ENCODE results near the gene INSM2. TPM values are rescaled to one million over a fixed set of nuclear protein-coding genes. Genes with fewer than 3 reads are reported as not detected.

INSM2 gene
- total RNA-seq, 1 experiment from 2014 or later = not detected

GRCh38 chr14:35553808-35554207, 19.8 kb downstream of the INSM2 start:
- intact Hi-C loops (cut with micrococcal nuclease) = no loop called here
- Histone ChIP-seq H3K4me1 (ENCODE audit: control insufficient read depth in 1 of 2, insufficient read depth in 2 of 2, low read length in 2 of 2) (no peaks in the 10 kb centered on the region), H2AFZ (ENCODE audit: low read depth, low read length, poor library complexity, severe bottlenecking) (no peak overlapping the region), H4K20me1 (ENCODE audit: insufficient read depth) (no peaks in the 10 kb centered on the region), H3K9ac (ENCODE audit: low read length) (no peak overlapping the region), H3K4me3 (replicated peaks in 1 of 2; ENCODE audit: low read depth in 1 of 2, low read length in 2 of 2) (no peak overlapping the region), H3K79me2 (ENCODE audit: insufficient read depth, low read length) (no peaks in the 10 kb centered on the region), H3K9me3 (ENCODE audit: control insufficient read depth in 1 of 2, insufficient read depth in 1 of 2, low read depth in 1 of 2, low read length in 2 of 2) (no peaks in the 10 kb centered on the region), H3K36me3 (ENCODE audit: control insufficient read depth in 1 of 2, insufficient read depth in 2 of 2, low read length in 2 of 2) (no peaks in the 10 kb centered on the region), H3K4me2 (ENCODE audit: low read length) (no peak overlapping the region), H3K9me2 (ENCODE audit: insufficient read depth) (0 out of 2 replicates have a peak, but pooled peaks cover 4% of the 10 kb centered on the region), H3K27me3 (ENCODE audit: insufficient read depth, low read length) (no peaks in the 10 kb centered on the region), H3K27ac (ENCODE audit: low read depth, low read length) (no peak overlapping the region)
- CTCF ChIA-PET = no interaction called here
- BruUV-seq (replicated peaks) = no TSS peak
- DNase-seq (ENCODE audit: low read depth, low spot score) (no peak), ATAC-seq (no peak)
- TF ChIP-seq POLR2AphosphoS5 (IDR thresholded peaks at IDR 0.05; ENCODE audit: low read depth, low read length) (no peak), EZH2phosphoT487 (IDR thresholded peaks at IDR 0.05; ENCODE audit: borderline replicate concordance) (no peak), SRF (IDR thresholded peaks at IDR 0.05; ENCODE audit: low read depth) (no peak), EGR1 (IDR thresholded peaks at IDR 0.05; ENCODE audit: low read depth) (no peak), ZNF274 (IDR thresholded peaks at IDR 0.05; ENCODE audit: low read depth, low read length) (no peak), SP1 (IDR thresholded peaks at IDR 0.05; ENCODE audit: low read depth) (no peak), ATF3 (IDR thresholded peaks at IDR 0.05) (no peak), MAX (IDR thresholded peaks at IDR 0.05) (no peak), RAD21 (IDR thresholded peaks at IDR 0.05; ENCODE audit: low read depth) (no peak), ZBTB33 (IDR thresholded peaks at IDR 0.05; ENCODE audit: extremely low read depth, insufficient replicate concordance, low read length) (no peak), SIN3A (IDR thresholded peaks at IDR 0.05; ENCODE audit: low read depth) (no peak), CBX3 (IDR thresholded peaks at IDR 0.05; ENCODE audit: low read depth) (no peak), TCF7L2 (IDR thresholded peaks at IDR 0.05; ENCODE audit: borderline replicate concordance, extremely low read depth, insufficient read depth, insufficient read length) (no peak), CEBPB (IDR thresholded peaks at IDR 0.05; ENCODE audit: low read depth) (no peak), POLR2A (IDR thresholded peaks at IDR 0.05; ENCODE audit: borderline replicate concordance, extremely low read depth, insufficient read depth, insufficient read length) (no peak), JUND (IDR thresholded peaks at IDR 0.05) (no peak)
- TF ChIP-seq, protein P1, sequence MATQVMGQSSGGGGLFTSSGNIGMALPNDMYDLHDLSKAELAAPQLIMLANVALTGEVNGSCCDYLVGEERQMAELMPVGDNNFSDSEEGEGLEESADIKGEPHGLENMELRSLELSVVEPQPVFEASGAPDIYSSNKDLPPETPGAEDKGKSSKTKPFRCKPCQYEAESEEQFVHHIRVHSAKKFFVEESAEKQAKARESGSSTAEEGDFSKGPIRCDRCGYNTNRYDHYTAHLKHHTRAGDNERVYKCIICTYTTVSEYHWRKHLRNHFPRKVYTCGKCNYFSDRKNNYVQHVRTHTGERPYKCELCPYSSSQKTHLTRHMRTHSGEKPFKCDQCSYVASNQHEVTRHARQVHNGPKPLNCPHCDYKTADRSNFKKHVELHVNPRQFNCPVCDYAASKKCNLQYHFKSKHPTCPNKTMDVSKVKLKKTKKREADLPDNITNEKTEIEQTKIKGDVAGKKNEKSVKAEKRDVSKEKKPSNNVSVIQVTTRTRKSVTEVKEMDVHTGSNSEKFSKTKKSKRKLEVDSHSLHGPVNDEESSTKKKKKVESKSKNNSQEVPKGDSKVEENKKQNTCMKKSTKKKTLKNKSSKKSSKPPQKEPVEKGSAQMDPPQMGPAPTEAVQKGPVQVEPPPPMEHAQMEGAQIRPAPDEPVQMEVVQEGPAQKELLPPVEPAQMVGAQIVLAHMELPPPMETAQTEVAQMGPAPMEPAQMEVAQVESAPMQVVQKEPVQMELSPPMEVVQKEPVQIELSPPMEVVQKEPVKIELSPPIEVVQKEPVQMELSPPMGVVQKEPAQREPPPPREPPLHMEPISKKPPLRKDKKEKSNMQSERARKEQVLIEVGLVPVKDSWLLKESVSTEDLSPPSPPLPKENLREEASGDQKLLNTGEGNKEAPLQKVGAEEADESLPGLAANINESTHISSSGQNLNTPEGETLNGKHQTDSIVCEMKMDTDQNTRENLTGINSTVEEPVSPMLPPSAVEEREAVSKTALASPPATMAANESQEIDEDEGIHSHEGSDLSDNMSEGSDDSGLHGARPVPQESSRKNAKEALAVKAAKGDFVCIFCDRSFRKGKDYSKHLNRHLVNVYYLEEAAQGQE (IDR thresholded peaks at IDR 0.05; ENCODE audit: low read depth) = no peak
- TF ChIP-seq, protein P2, sequence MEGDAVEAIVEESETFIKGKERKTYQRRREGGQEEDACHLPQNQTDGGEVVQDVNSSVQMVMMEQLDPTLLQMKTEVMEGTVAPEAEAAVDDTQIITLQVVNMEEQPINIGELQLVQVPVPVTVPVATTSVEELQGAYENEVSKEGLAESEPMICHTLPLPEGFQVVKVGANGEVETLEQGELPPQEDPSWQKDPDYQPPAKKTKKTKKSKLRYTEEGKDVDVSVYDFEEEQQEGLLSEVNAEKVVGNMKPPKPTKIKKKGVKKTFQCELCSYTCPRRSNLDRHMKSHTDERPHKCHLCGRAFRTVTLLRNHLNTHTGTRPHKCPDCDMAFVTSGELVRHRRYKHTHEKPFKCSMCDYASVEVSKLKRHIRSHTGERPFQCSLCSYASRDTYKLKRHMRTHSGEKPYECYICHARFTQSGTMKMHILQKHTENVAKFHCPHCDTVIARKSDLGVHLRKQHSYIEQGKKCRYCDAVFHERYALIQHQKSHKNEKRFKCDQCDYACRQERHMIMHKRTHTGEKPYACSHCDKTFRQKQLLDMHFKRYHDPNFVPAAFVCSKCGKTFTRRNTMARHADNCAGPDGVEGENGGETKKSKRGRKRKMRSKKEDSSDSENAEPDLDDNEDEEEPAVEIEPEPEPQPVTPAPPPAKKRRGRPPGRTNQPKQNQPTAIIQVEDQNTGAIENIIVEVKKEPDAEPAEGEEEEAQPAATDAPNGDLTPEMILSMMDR (IDR thresholded peaks at IDR 0.05 in 2 of 3, conservative IDR thresholded peaks at IDR 0.05 in 1 of 3; ENCODE audit: borderline replicate concordance in 1 of 3, insufficient read depth in 1 of 3, low read depth in 2 of 3, low read length in 2 of 3) = no peak
- POLR2A ChIA-PET = no interaction called here
- RAD21 ChIA-PET (ENCODE audit: low non-redundant PET in 1 of 2, low total read pairs in 2 of 2, uncharacterized antibody in 2 of 2, unreplicated experiment in 2 of 2) = no interaction called here
